Spinal cord (tissue), 10 donors: ENCODE data around the gene ADK. TPM values are rescaled to one million over a fixed set of nuclear protein-coding genes. Genes with fewer than 3 reads are reported as not detected.
"Not testable (repeated sequence)": the region's sequence is repeated elsewhere in the genome, so short reads cannot be mapped to it uniquely, and the experiment has no call there.

Experiments
- DNase-seq, 6 donors: peaks; one replicate each; pipeline versions ENCODE4 v3.0.0 to v3.0.0-alpha.2; 2013 to 2015; ENCODE audit warnings: low spot score in 6 of 6, low read depth in 4 of 6
- H3K27ac ChIP-seq: one replicate; pipeline ENCODE4 v1.5.1; 2013; ENCODE audit warnings: low read depth, low read length, control low read depth
- H3K27me3 ChIP-seq: one replicate; pipeline ENCODE4 v1.6.1; 2013; ENCODE audit warnings: low read length; ENCODE audit not compliant: control insufficient read depth, insufficient read depth
- H3K36me3 ChIP-seq: one replicate; pipeline ENCODE4 v1.6.1; 2013; ENCODE audit warnings: low read length; ENCODE audit not compliant: control insufficient read depth, insufficient read depth
- H3K4me1 ChIP-seq: one replicate; pipeline ENCODE4 v1.6.1; 2013; ENCODE audit warnings: low read length; ENCODE audit not compliant: control insufficient read depth, insufficient read depth
- H3K4me3 ChIP-seq: one replicate; pipeline ENCODE4 v1.5.1; 2013; ENCODE audit warnings: low read depth, low read length, control low read depth
- H3K9me3 ChIP-seq: one replicate; pipeline ENCODE4 v1.6.1; 2013; ENCODE audit warnings: low read length; ENCODE audit not compliant: control insufficient read depth, insufficient read depth
- WGBS: methylation state at CpG from one replicate; pipeline ENCODE4 v1.1.5; 2013; ENCODE audit warnings: missing lambda C conversion rate; ENCODE audit not compliant: insufficient coverage; 5-methylcytosine and 5-hydroxymethylcytosine counted together
- polyA plus RNA-seq, 2 donors: library from polyadenylated mRNA; unstranded; fragments of 120-200 nt; gene quantifications; one replicate each; pipeline ENCODE4 v1.2.1, GENCODE V29; 2013; ENCODE audit not compliant: insufficient read length in 2 of 2
- total RNA-seq, 2 donors: library from RNA; depleted of rRNA in 1 of 2; stranded (reverse); fragments of 120-200 nt in 1 of 2; fragments of >200 nt in 1 of 2; gene quantifications; one replicate each; pipeline versions ENCODE4 v1.2.3 to v1.2.4, GENCODE V29; 2013 to 2014
- donor health status: healthy.

ADK gene
- total and polyA plus RNA-seq, 4 donors, result 46.9 to 58.9 (median 51.1) TPM

DNA sequence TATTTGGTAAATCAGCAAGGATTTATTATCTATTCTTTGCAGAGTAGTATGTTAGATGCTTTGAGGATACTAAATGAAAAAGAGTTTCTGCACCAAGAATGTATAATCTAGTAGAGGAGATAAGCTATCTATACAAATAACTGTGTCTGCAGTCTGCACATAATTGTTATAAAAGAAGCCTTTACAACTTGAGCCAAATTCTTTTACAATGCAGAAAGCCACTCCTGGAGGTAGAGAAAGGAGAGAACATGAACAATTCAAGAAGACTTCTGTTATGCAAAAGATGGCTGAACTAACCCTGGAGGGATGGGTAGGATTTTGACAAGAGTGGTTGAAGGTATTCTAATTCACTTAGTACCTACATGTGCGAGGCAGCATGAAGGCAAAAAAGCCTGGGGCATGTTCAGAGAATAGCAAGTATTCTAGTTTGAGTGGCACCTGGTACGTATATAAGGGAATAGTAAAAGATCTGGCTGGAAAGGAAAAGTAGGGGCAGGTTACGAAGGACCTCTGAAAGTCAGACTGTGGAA lies 424.2 kb downstream of the ADK start:
- WGBS, result 91% methylated on average over 3 of the region's 3 CpGs
- H3K4me1 ChIP-seq, result no peaks in the 10 kb centered on the region
- H3K9me3 ChIP-seq, result no peaks in the 10 kb centered on the region
- no peak for DNase-seq
- no peak overlapping the region for H3K4me3 ChIP-seq
- no peak overlapping the region for H3K27ac ChIP-seq
- H3K27me3 ChIP-seq, result no peaks in the 10 kb centered on the region
- no peaks in the 10 kb centered on the region for H3K36me3 ChIP-seq

- no peak for DNase-seq
- Histone ChIP-seq H3K4me3 (no peak overlapping the region), H3K36me3 (no peaks in the 10 kb centered on the region), H3K27me3 (no peaks in the 10 kb centered on the region), H3K27ac (no peak overlapping the region), H3K4me1 (no peaks in the 10 kb centered on the region), H3K9me3 (no peaks in the 10 kb centered on the region)
- no CpG with 5 or more reads among the region's 1 CpG for WGBS
These were observed 424.9 kb downstream of the ADK start for GRCh38 chr10:74575912-74576311.

DNA sequence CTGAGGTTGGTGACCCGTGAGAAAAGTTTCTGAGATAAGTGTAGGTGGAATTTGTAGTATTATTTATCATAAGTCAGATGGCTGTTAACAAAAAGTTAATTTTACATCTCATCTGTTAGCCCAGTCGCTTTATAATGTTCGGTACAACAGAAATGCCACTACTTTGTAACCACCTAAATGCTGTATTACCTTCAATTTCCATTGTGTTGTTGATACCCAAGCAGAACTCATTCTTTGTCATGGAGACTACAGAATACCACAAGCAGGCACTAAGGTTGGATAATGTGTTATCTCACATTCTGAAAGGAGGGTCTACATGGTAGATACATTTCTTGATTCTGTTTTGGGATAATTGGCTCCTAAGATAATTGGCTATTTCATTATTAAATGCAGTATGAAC lies 425.6 kb downstream of the ADK start:
- Histone ChIP-seq H3K36me3 (no peaks in the 10 kb centered on the region), H3K27me3 (no peaks in the 10 kb centered on the region), H3K27ac (no peak overlapping the region), H3K4me1 (no peaks in the 10 kb centered on the region), H3K9me3 (no peaks in the 10 kb centered on the region), H3K4me3 (no peak overlapping the region)
- no peak for DNase-seq
- no CpG with 5 or more reads among the region's 3 CpGs for WGBS

GRCh38 chr10:74580438-74580837 lies 429.4 kb downstream of the ADK start:
- not testable (repeated sequence) for H3K36me3 ChIP-seq
- WGBS, result 100% methylated on average over 1 of the region's 2 CpGs

DNA sequence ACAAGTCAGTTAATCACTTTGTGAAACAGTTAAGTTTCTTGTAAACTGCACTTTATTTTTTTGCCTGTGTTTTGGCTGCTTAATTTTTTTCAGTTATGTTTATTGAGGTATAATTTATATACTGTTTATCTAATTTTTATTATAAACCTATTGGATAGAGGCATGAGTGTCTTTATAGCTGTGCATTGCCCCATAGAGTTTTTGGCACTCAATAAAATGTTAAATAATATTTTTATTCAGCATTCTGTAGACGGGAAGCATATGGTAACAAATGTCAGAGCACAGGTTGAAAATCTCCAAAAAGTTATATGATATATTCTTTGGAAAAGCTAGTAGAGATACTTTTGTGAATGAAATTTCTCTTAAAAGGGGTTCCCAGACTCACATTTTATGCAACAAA lies 431.5 kb downstream of the ADK start:
- WGBS, result no CpG with 5 or more reads among the region's 1 CpG
- no peak overlapping the region for H3K27ac ChIP-seq
- no peak for DNase-seq
- no peak overlapping the region for H3K4me3 ChIP-seq
- H3K4me1 ChIP-seq, result no peaks in the 10 kb centered on the region
- no peaks in the 10 kb centered on the region for H3K36me3 ChIP-seq
- no peaks in the 10 kb centered on the region for H3K27me3 ChIP-seq
- H3K9me3 ChIP-seq, result no peaks in the 10 kb centered on the region

More at GRCh38 chr10:74580438-74580837, 429.4 kb downstream of the ADK start:
- DNase-seq, H3K9me3 ChIP-seq, H3K4me3 ChIP-seq, H3K27ac ChIP-seq, H3K4me1 ChIP-seq, H3K27me3 ChIP-seq: not testable (repeated sequence)

DNA sequence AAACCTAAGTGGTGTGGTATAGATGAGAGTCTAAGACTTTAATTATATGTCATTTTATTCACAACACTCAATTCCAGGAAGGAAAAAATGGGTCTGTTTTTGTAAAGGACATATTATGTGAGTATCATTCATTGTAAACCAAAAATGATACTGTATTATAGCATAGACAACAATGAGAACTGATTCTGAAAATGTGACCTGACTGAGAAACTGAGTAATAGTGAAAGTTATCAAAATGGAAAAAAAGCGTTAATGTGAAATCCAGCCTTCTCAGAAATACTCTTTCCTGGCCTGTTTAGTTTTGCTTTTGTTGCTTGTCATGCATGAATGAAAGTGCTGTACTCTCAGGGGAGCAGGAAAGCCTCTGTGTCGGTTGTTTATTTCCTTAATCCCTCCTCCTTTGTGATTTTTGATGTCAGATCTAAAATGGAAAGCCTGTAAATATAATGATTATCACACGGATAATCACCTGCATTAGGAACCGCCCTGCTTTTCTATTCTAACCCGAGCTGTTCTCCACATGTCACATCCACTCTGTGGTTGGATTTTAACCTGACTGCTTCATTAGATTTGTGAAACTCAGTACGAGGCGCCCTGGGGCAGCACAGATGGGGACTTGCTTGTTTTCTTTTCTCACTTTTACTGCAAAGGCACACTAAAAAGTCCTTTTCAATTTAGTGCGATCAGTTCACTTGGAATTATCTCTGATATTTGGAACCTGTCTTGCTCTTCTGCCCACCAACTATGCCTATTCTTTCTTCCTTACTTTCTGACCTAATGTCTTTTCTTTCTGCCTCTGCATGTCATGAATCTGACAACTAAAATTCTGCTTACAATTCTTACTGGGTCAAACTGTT lies 434.4 kb downstream of the ADK start:
- no peaks in the 10 kb centered on the region for H3K27me3 ChIP-seq
- DNase-seq, result peak in 2 of 6 donors; percentile 71 to 85
- H3K36me3 ChIP-seq, result no peaks in the 10 kb centered on the region
- H3K4me3 ChIP-seq, result no peak overlapping the region
- H3K9me3 ChIP-seq, result no peaks in the 10 kb centered on the region
- 16% methylated on average over 5 of the region's 8 CpGs for WGBS
- H3K4me1 ChIP-seq, result peaks cover 3% of the 10 kb centered on the region
- peak overlapping the region; percentile 66 for H3K27ac ChIP-seq

- Histone ChIP-seq H3K27ac (peak overlapping the region; percentile 66), H3K9me3 (no peaks in the 10 kb centered on the region), H3K36me3 (no peaks in the 10 kb centered on the region), H3K4me1 (peaks cover 3% of the 10 kb centered on the region), H3K27me3 (no peaks in the 10 kb centered on the region), H3K4me3 (no peak overlapping the region)
- WGBS, result no CpG with 5 or more reads among the region's 1 CpG
- peak in 1 of 6 donors; percentile 36 for DNase-seq
These were observed 435.1 kb downstream of the ADK start for GRCh38 chr10:74586088-74586585.

GRCh38 chr10:74587109-74587854 lies 436.3 kb downstream of the ADK start:
- Histone ChIP-seq H3K27me3 (no peaks in the 10 kb centered on the region), H3K4me1 (peaks cover 3% of the 10 kb centered on the region), H3K36me3 (no peaks in the 10 kb centered on the region), H3K9me3 (no peaks in the 10 kb centered on the region), H3K27ac (no peak overlapping the region), H3K4me3 (no peak overlapping the region)
- WGBS, result no CpG with 5 or more reads among the region's 3 CpGs
- DNase-seq, result peak in 1 of 6 donors; percentile 84

DNA sequence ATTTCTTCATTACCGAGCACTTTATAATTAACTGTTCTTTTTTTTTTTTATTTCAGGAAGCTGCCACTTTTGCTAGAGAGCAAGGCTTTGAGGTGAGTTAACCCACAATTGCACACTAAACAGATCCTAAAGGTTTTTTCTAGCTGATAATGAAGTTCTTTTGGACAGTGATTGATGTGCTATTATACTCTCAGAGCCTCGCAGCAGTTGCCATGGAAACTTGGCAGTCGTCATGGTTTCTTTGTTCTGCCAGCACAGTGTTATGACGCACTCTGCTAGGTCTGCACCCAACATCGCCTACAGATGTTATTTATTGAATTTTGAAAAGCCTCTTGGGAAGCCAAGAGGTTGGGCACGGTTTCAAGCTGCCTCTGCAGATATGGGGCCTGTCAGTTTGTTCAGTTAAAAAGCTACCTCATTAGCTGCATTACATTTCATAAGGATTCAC lies 438.2 kb downstream of the ADK start:
- DNase-seq, result peak; percentile 76 to 98 (median 86)
- WGBS, result no CpG with 5 or more reads among the region's 6 CpGs
- no peak overlapping the region for H3K4me3 ChIP-seq
- H3K36me3 ChIP-seq, result no peaks in the 10 kb centered on the region
- no peaks in the 10 kb centered on the region for H3K9me3 ChIP-seq
- peak overlapping the region; percentile 36 for H3K27ac ChIP-seq
- no peaks in the 10 kb centered on the region for H3K27me3 ChIP-seq
- H3K4me1 ChIP-seq, result peaks cover 3% of the 10 kb centered on the region
